GM19239 (cell line): Measurements from ENCODE around the gene CENPP.

Experiments used
- DNase-seq: peaks from one replicate; pipeline ENCODE4 v3.0.0; 2011; ENCODE audit warnings: low spot score; ENCODE audit not compliant: insufficient read length
- FAIRE-seq: peaks from 2 replicates; lab custom pipeline; 2011; peaks lifted over from hg19 to GRCh38; lab: Jason Lieb, UNC

Gene CENPP

GRCh38 chr9:92644278-92644677 lies 318.5 kb downstream of the CENPP start:
- no peak for FAIRE-seq
- no peak for DNase-seq

GRCh38 chr9:92645041-92645440 lies 319.3 kb downstream of the CENPP start:
- FAIRE-seq (no peak), DNase-seq (no peak)

GRCh38 chr9:92647671-92648473 lies 322.1 kb downstream of the CENPP start:
- DNase-seq (no peak), FAIRE-seq (no peak)

- DNase-seq (no peak), FAIRE-seq (no peak)
Measured at GRCh38 chr9:92648474-92648971, 322.8 kb downstream of the CENPP start.

GRCh38 chr9:92649007-92649406 lies 323.3 kb downstream of the CENPP start:
- no peak for DNase-seq
- no peak for FAIRE-seq

GRCh38 chr9:92650296-92650695 lies 324.5 kb downstream of the CENPP start:
- FAIRE-seq (no peak), DNase-seq (no peak)

GRCh38 chr9:92650839-92651621 lies 325.3 kb downstream of the CENPP start:
- no peak for DNase-seq
- FAIRE-seq: no peak

GRCh38 chr9:92652461-92652860 lies 326.7 kb downstream of the CENPP start:
- no peak for FAIRE-seq

GRCh38 chr9:92654481-92655301 lies 328.9 kb downstream of the CENPP start:
- DNase-seq: no peak
- FAIRE-seq: peak; percentile 44

More at GRCh38 chr9:92652461-92652860, 326.7 kb downstream of the CENPP start:
- no peak for DNase-seq

GRCh38 chr9:92655366-92655765 lies 329.6 kb downstream of the CENPP start:
- DNase-seq (no peak), FAIRE-seq (no peak)

- FAIRE-seq (no peak), DNase-seq (no peak)
Measured at GRCh38 chr9:92655896-92656536, 330.3 kb downstream of the CENPP start.

GRCh38 chr9:92656537-92656925 lies 330.8 kb downstream of the CENPP start:
- FAIRE-seq: no peak
- DNase-seq: no peak

GRCh38 chr9:92657296-92658094 lies 331.7 kb downstream of the CENPP start:
- DNase-seq (no peak), FAIRE-seq (no peak)

- DNase-seq (no peak), FAIRE-seq (no peak)
Measured at GRCh38 chr9:92658176-92658575, 332.4 kb downstream of the CENPP start.

GRCh38 chr9:92658611-92659010 lies 332.9 kb downstream of the CENPP start:
- no peak for DNase-seq

GRCh38 chr9:92659601-92660000 lies 333.8 kb downstream of the CENPP start:
- no peak for DNase-seq
- no peak for FAIRE-seq

More at GRCh38 chr9:92658611-92659010, 332.9 kb downstream of the CENPP start:
- no peak for FAIRE-seq

- DNase-seq: no peak
- FAIRE-seq: no peak
Measured at GRCh38 chr9:92660266-92660665, 334.5 kb downstream of the CENPP start.

GRCh38 chr9:92661127-92661526 lies 335.4 kb downstream of the CENPP start:
- DNase-seq (no peak), FAIRE-seq (no peak)

- DNase-seq: no peak
- no peak for FAIRE-seq
Measured at GRCh38 chr9:92661743-92662142, 336.0 kb downstream of the CENPP start.
